Measurements from ENCODE around the gene CRLF2. TPM values are rescaled to one million over a fixed set of nuclear protein-coding genes. Genes with fewer than 3 reads are reported as not detected.
"Not testable (repeated sequence)": the region's sequence is repeated elsewhere in the genome, so short reads cannot be mapped to it uniquely, and the experiment has no call there.

The CRLF2 gene
- total and polyA plus RNA-seq, 2 experiments from 2014 or later = not detected

- Histone ChIP-seq H4K20me1 (replicated peaks; ENCODE audit: insufficient read depth) (no peaks in the 10 kb centered on the region), H3F3A (replicated peaks; ENCODE audit: low read depth) (no peaks in the 10 kb centered on the region), H3K4me1 (ENCODE audit: insufficient read depth) (no peaks in the 10 kb centered on the region; the same call in 1 of the 2 replicates), H3K4me3 (no peak overlapping the region), H3K27me3 (ENCODE audit: insufficient read depth) (no peaks in the 10 kb centered on the region), H3K79me2 (replicated peaks; ENCODE audit: insufficient read depth) (no peaks in the 10 kb centered on the region), H3K9me2 (ENCODE audit: insufficient read depth) (no peaks in the 10 kb centered on the region), H3K27ac (ENCODE audit: low read depth) (no peak overlapping the region), H2AFZ (peak overlapping the region; percentile 64), H3K36me3 (ENCODE audit: insufficient read depth) (no peaks in the 10 kb centered on the region), H3K4me2 (no peak overlapping the region)
- Mint-ChIP-seq H3K9me3 (peaks cover 87% of the 10 kb centered on the region), H3K4me1 (no peaks in the 10 kb centered on the region), H3K27me3 (ENCODE audit: insufficient read depth, low read depth, poor library complexity) (peaks cover 2% of the 10 kb centered on the region), H3K4me3 (no peak overlapping the region), H3K27ac (no peak overlapping the region), H3K36me3 (ENCODE audit: low read depth) (peaks cover 19% of the 10 kb centered on the region; the same call in 2 of the 3 replicates)
- ATAC-seq (no peak), DNase-seq (ENCODE audit: low spot score) (no peak)
- no peak for TF ChIP-seq EZH2phosphoT487 (IDR thresholded peaks at IDR 0.05; ENCODE audit: unreplicated experiment)
- no peak for TF ChIP-seq EZH2 (IDR thresholded peaks at IDR 0.05; ENCODE audit: low read depth, unreplicated experiment)
- no peak for TF ChIP-seq REST (IDR thresholded peaks at IDR 0.05; ENCODE audit: unreplicated experiment)
- TF ChIP-seq CREB1 (CRISPR knock-in tag; IDR thresholded peaks at IDR 0.05; ENCODE audit: low read depth) = no peak
- TF ChIP-seq ZNF114 (CRISPR knock-in tag; IDR thresholded peaks at IDR 0.05) = no peak
- TF ChIP-seq NANOG (IDR thresholded peaks at IDR 0.05; ENCODE audit: borderline replicate concordance) = no peak
- TF ChIP-seq JUNB (IDR thresholded peaks at IDR 0.05; ENCODE audit: unreplicated experiment) = no peak
- TF ChIP-seq ETS1 (IDR thresholded peaks at IDR 0.05) = no peak
These were observed 19.5 kb upstream of the CRLF2 start for GRCh38 chrX:1231850-1232465.

GRCh38 chrX:1228101-1228500 lies 15.7 kb upstream of the CRLF2 start:
- not testable (repeated sequence) for H4K20me1 ChIP-seq (replicated peaks; ENCODE audit: insufficient read depth); H3K4me3 Mint-ChIP-seq; H2AFZ ChIP-seq; H3K27me3 Mint-ChIP-seq (ENCODE audit: insufficient read depth, low read depth, poor library complexity); H3K36me3 ChIP-seq (ENCODE audit: insufficient read depth); H3K79me2 ChIP-seq (replicated peaks; ENCODE audit: insufficient read depth); H3K9me2 ChIP-seq (ENCODE audit: insufficient read depth); H3K4me3 ChIP-seq; H3K27me3 ChIP-seq (ENCODE audit: insufficient read depth); H3K27ac ChIP-seq (ENCODE audit: low read depth); H3K4me2 ChIP-seq; ATAC-seq; H3K27ac Mint-ChIP-seq; H3K4me1 ChIP-seq (ENCODE audit: insufficient read depth); H3K4me1 Mint-ChIP-seq; DNase-seq (ENCODE audit: low spot score); H3F3A ChIP-seq (replicated peaks; ENCODE audit: low read depth)
- peaks cover 30% of the 10 kb centered on the region for H3K36me3 Mint-ChIP-seq (ENCODE audit: low read depth)
- peaks cover 81% of the 10 kb centered on the region for H3K9me3 Mint-ChIP-seq

All from GM23338 (cell line).